ENCODE data around the gene KDM4C.

KDM4C gene

GRCh38 chr9:7115606-7116005, 357.8 kb downstream of the KDM4C start:
- peak in 1 of 2 experiments; percentile 24 for DNase-seq

- no peak for DNase-seq
Measured at GRCh38 chr9:7117676-7118561, 360.1 kb downstream of the KDM4C start.

- no peak for DNase-seq
Measured at GRCh38 chr9:7118633-7119032, 360.9 kb downstream of the KDM4C start.

GRCh38 chr9:7119612-7120011, 361.8 kb downstream of the KDM4C start:
- no peak for DNase-seq

GRCh38 chr9:7121055-7121454, 363.3 kb downstream of the KDM4C start:
- DNase-seq = no peak

GRCh38 chr9:7121664-7122063, 363.9 kb downstream of the KDM4C start:
- no peak for DNase-seq

GRCh38 chr9:7123743-7124142, 366.0 kb downstream of the KDM4C start:
- DNase-seq = no peak

- DNase-seq = no peak
Measured at GRCh38 chr9:7125231-7125630, 367.5 kb downstream of the KDM4C start.

GRCh38 chr9:7129391-7129790, 371.6 kb downstream of the KDM4C start:
- no peak for DNase-seq

GRCh38 chr9:7130266-7130820, 372.6 kb downstream of the KDM4C start:
- no peak for DNase-seq

GRCh38 chr9:7132605-7133004, 374.8 kb downstream of the KDM4C start:
- DNase-seq = no peak

GRCh38 chr9:7135735-7136134, 378.0 kb downstream of the KDM4C start:
- no peak for DNase-seq

GRCh38 chr9:7137040-7137439, 379.3 kb downstream of the KDM4C start:
- DNase-seq = no peak

- no peak for DNase-seq
Measured at GRCh38 chr9:7137571-7137970, 379.8 kb downstream of the KDM4C start.

GRCh38 chr9:7139886-7140285, 382.1 kb downstream of the KDM4C start:
- DNase-seq = no peak

- DNase-seq = no peak
Measured at GRCh38 chr9:7140401-7140800, 382.6 kb downstream of the KDM4C start.

GRCh38 chr9:7143645-7144200, 385.9 kb downstream of the KDM4C start:
- no peak for DNase-seq

GRCh38 chr9:7144265-7145046, 386.7 kb downstream of the KDM4C start:
- no peak for DNase-seq

- no peak for DNase-seq
Measured at GRCh38 chr9:7145361-7146069, 387.7 kb downstream of the KDM4C start.

GRCh38 chr9:7146582-7146981, 388.8 kb downstream of the KDM4C start:
- no peak for DNase-seq

- no peak for DNase-seq
Measured at GRCh38 chr9:7147121-7148090, 389.6 kb downstream of the KDM4C start.

Data from NCI-H446 (cell line).